Aorta (tissue), 5 donors: ENCODE results near the gene TBC1D16. TPM values are rescaled to one million over a fixed set of nuclear protein-coding genes. Genes with fewer than 3 reads are reported as not detected.

Experiments used
- ATAC-seq: fragments of 200-7000 bp; cut with Tn5 transposase; one replicate; pipeline ENCODE4 v1.9.1; 2022; ENCODE audit warnings: moderate library complexity; ENCODE audit not compliant: low FRiP score
- DNase-seq, 2 donors: peaks; one replicate each; pipeline ENCODE4 v3.0.0-alpha.2; 2020
- H3K27ac ChIP-seq, 2 donors: one replicate each; pipeline ENCODE4 v1.5.1; 2013; ENCODE audit warnings: low read length in 2 of 2, mild to moderate bottlenecking in 2 of 2, moderate library complexity in 2 of 2, control low read depth in 1 of 2, inconsistent platforms in 1 of 2, low read depth in 1 of 2
- H3K27me3 ChIP-seq, 2 donors: one replicate each; pipeline ENCODE4 v1.6.1; 2013; ENCODE audit warnings: control low read depth in 1 of 2, low read length in 1 of 2, mild to moderate bottlenecking in 1 of 2, moderate library complexity in 1 of 2; ENCODE audit not compliant: insufficient read depth in 2 of 2, control insufficient read depth in 1 of 2
- H3K36me3 ChIP-seq, 2 donors: one replicate each; pipeline ENCODE4 v1.6.1; 2013; ENCODE audit warnings: control low read depth in 1 of 2, low read length in 1 of 2, mild to moderate bottlenecking in 1 of 2; ENCODE audit not compliant: insufficient read depth in 2 of 2, control insufficient read depth in 1 of 2
- H3K4me1 ChIP-seq, 2 donors: one replicate each; pipeline ENCODE4 v1.6.1; 2013; ENCODE audit warnings: low read length in 2 of 2, control low read depth in 1 of 2, mild to moderate bottlenecking in 1 of 2, moderate library complexity in 1 of 2; ENCODE audit not compliant: insufficient read depth in 2 of 2, control insufficient read depth in 1 of 2
- H3K4me3 ChIP-seq, 2 donors: one replicate each; pipeline ENCODE4 v1.5.1; 2013; ENCODE audit warnings: low read length in 2 of 2, control low read depth in 1 of 2, mild to moderate bottlenecking in 1 of 2
- H3K9me3 ChIP-seq: one replicate; pipeline ENCODE4 v1.6.1; 2013; ENCODE audit warnings: mild to moderate bottlenecking, low read length; ENCODE audit not compliant: control insufficient read depth
- WGBS, 2 donors: extraction: QIAGEN DNeasy Blood & Tissue Kit; methylation state at CpG; one replicate each; pipeline ENCODE4 v1.1.7; 2013; 5-methylcytosine and 5-hydroxymethylcytosine counted together
- intact Hi-C, 2 donors: fragments of 100-400 bp; cut with DNase I; formaldehyde crosslinking; loops; one replicate each; pipeline versions ENCODE4 v1.14.2 to v1.15.0; 2022
- polyA plus RNA-seq, 2 donors: library from polyadenylated mRNA; stranded (reverse); fragments of 200-250 nt; gene quantifications; one replicate each; pipeline ENCODE4 v1.2.3, GENCODE V29; 2013
- total RNA-seq, 2 donors: library from RNA; stranded (reverse); fragmentation: NEBNext Ultra II Directional; extraction: Animal tissue kit (Norgen Biotek cat#: 25700); gene quantifications; one replicate each; pipeline ENCODE4 v1.2.1, GENCODE V29; 2021
- donor health status: healthy with polysubstance abuse.
- donor health status: Bipolar disorder and iron deficiency.
- donor health status: DM: no; HTN: no; CAD: no.
- donor health status: DM: no; HTN: no; CAD: no.
- donor health status: DM: yes; HTN: yes; CAD: no.

TBC1D16 gene
- total and polyA plus RNA-seq, 4 donors = 6.4 to 43.6 (median 27.7) TPM

GRCh38 chr17:80010283-80010858, 25.3 kb downstream of the TBC1D16 start:
- no peak for ATAC-seq
- Histone ChIP-seq H3K4me3 (no peak overlapping the region), H3K9me3 (no peaks in the 10 kb centered on the region), H3K27me3 (no peaks in the 10 kb centered on the region), H3K4me1 (no peaks in the 10 kb centered on the region), H3K27ac (no peak overlapping the region), H3K36me3 (no peaks in the 10 kb centered on the region)
- intact Hi-C loops = no loop called here
- peak in 1 of 2 donors; percentile 42 for DNase-seq
- WGBS, 2 donors = 96% methylated on average over 33 of the region's 33 CpGs

GRCh38 chr17:80009391-80010282, 26.0 kb downstream of the TBC1D16 start:
- DNase-seq = peak in 1 of 2 donors; percentile 46
- Histone ChIP-seq H3K27ac (no peak overlapping the region), H3K4me1 (no peaks in the 10 kb centered on the region), H3K27me3 (no peaks in the 10 kb centered on the region), H3K4me3 (no peak overlapping the region), H3K36me3 (no peaks in the 10 kb centered on the region), H3K9me3 (no peaks in the 10 kb centered on the region)
- no peak for ATAC-seq
- 63 to 69% methylated on average over 34 of the region's 34 CpGs for WGBS, 2 donors
- intact Hi-C loops = loop anchor here (5.0 to 10.0 kb wide), 2 partner anchors 73 to 75 kb away; no protein-coding TSS in a partner anchor

- Histone ChIP-seq H3K27me3 (no peaks in the 10 kb centered on the region), H3K27ac (no peak overlapping the region), H3K4me1 (no peaks in the 10 kb centered on the region), H3K36me3 (no peaks in the 10 kb centered on the region), H3K4me3 (no peak overlapping the region), H3K9me3 (no peaks in the 10 kb centered on the region)
- DNase-seq (peak in 1 of 2 donors; percentile 41), ATAC-seq (peak; percentile 15)
- intact Hi-C loops = loop anchor here (5.0 to 10.0 kb wide), 2 partner anchors 73 to 76 kb away; no protein-coding TSS in a partner anchor
- 79 to 85% methylated on average over 18 of the region's 18 CpGs for WGBS, 2 donors
These were observed 26.8 kb downstream of the TBC1D16 start for GRCh38 chr17:80008848-80009247.

- no peaks in the 10 kb centered on the region for H3K4me1 ChIP-seq
- no peak overlapping the region for H3K27ac ChIP-seq
- intact Hi-C loops = loop anchor here (5.0 to 10.0 kb wide), 2 partner anchors 74 to 76 kb away; no protein-coding TSS in a partner anchor
- ATAC-seq (peak; percentile 89), DNase-seq (peak; percentile 83 to 95)
- H3K27me3 ChIP-seq = no peaks in the 10 kb centered on the region
- no peaks in the 10 kb centered on the region for H3K9me3 ChIP-seq
- H3K36me3 ChIP-seq = no peaks in the 10 kb centered on the region
- 12 to 15% methylated on average over 17 of the region's 17 CpGs for WGBS, 2 donors
- no peak overlapping the region for H3K4me3 ChIP-seq
These were observed 27.3 kb downstream of the TBC1D16 start for GRCh38 chr17:80008383-80008840.

GRCh38 chr17:80007939-80008338, 27.7 kb downstream of the TBC1D16 start:
- DNase-seq = peak in 1 of 2 donors; percentile 17
- Histone ChIP-seq H3K4me3 (no peak overlapping the region), H3K27ac (no peak overlapping the region), H3K9me3 (no peaks in the 10 kb centered on the region), H3K4me1 (no peaks in the 10 kb centered on the region), H3K27me3 (no peaks in the 10 kb centered on the region), H3K36me3 (no peaks in the 10 kb centered on the region)
- intact Hi-C loops = loop anchor here (5.0 to 10.0 kb wide), 2 partner anchors 74 to 77 kb away; no protein-coding TSS in a partner anchor
- 81 to 82% methylated on average over 10 of the region's 10 CpGs for WGBS, 2 donors
- ATAC-seq = no peak

GRCh38 chr17:80006811-80007752, 28.6 kb downstream of the TBC1D16 start:
- no peak for ATAC-seq
- intact Hi-C loops = loop anchor here (5.0 to 10.0 kb wide), 2 partner anchors 75 to 78 kb away; no protein-coding TSS in a partner anchor
- WGBS, 2 donors = 89 to 91% methylated on average over 30 of the region's 30 CpGs

GRCh38 chr17:80006339-80006720, 29.3 kb downstream of the TBC1D16 start:
- no peaks in the 10 kb centered on the region for H3K27me3 ChIP-seq
- no peaks in the 10 kb centered on the region for H3K9me3 ChIP-seq
- no peaks in the 10 kb centered on the region for H3K4me1 ChIP-seq
- intact Hi-C loops = loop anchor here (5.0 to 10.0 kb wide), 2 partner anchors 76 to 78 kb away; no protein-coding TSS in a partner anchor
- no peaks in the 10 kb centered on the region for H3K36me3 ChIP-seq
- DNase-seq (peak in 1 of 2 donors; percentile 28), ATAC-seq (no peak)
- H3K27ac ChIP-seq = no peak overlapping the region
- WGBS, 2 donors = 63 to 65% methylated on average over 8 of the region's 8 CpGs
- H3K4me3 ChIP-seq = no peak overlapping the region

More at GRCh38 chr17:80006811-80007752, 28.6 kb downstream of the TBC1D16 start:
- Histone ChIP-seq H3K27me3 (no peaks in the 10 kb centered on the region), H3K4me1 (no peaks in the 10 kb centered on the region), H3K27ac (no peak overlapping the region), H3K36me3 (no peaks in the 10 kb centered on the region), H3K4me3 (no peak overlapping the region), H3K9me3 (no peaks in the 10 kb centered on the region)
- peak in 1 of 2 donors; percentile 44 for DNase-seq
